HG03439 (cell line): Measurements from ENCODE around the gene ZCRB1.
"Not testable (repeated sequence)": the region's sequence is repeated elsewhere in the genome, so short reads cannot be mapped to it uniquely, and the experiment has no call there.

Experiments
- ATAC-seq: cut with Tn5 transposase; IDR thresholded peaks from one replicate; pipeline ENCODE4 v1.9.1; 2021; ENCODE audit warnings: mild to moderate bottlenecking, moderate library complexity; ENCODE audit not compliant: unreplicated experiment

ZCRB1 gene, protein sequence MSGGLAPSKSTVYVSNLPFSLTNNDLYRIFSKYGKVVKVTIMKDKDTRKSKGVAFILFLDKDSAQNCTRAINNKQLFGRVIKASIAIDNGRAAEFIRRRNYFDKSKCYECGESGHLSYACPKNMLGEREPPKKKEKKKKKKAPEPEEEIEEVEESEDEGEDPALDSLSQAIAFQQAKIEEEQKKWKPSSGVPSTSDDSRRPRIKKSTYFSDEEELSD

DNA sequence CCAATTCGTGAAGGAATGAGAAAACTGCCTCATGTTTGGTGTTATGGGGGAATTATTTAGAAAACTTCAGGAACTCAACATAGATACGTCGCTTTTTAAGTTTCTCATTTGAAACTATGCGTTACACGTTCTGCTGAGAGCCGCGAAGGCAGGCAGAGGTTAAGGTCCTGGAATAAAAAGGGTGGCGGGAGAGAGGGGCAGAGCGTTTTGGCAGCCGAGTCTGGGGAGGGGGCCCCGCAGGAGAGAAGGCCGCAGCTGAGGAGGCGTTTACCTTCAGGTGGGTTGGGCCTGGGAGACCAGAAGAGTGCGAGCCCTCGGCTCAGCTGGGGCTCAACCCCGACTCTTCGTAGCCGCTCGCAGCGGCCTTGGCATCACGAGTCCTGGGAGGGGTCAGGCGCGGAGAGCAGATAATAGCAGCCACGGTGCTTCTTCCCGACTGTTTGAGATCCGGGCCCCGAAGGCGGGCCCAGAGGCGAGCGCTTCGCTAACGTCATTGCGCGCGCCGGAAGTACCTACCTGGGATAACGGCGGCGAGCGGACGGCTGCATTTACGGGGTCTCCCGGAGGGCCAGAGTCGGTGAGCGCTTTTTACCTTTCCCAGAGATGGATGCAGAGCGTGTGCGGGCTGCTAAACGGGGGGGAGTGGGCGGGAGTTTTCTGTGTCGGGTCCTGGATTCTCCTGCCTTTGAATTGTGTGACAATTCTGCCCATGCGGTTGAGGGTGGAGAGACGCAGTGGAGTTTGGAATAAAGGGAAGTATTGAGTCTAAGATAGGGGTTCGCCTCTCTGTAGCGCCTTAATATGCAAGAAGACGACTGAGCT is at the start of gene ZCRB1, which contains the start of gene PPHLN1:
Gene ZCRB1 (minus strand): TSS at position 442 of the 822 bp plus-strand sequence. CDS start 1,992 bp downstream, outside the sequence.
Gene PPHLN1 (plus strand): TSS at position 515 of the 822 bp plus-strand sequence. CDS start 9,736 bp downstream, outside the sequence.
- ATAC-seq: peak; percentile 90

DNA sequence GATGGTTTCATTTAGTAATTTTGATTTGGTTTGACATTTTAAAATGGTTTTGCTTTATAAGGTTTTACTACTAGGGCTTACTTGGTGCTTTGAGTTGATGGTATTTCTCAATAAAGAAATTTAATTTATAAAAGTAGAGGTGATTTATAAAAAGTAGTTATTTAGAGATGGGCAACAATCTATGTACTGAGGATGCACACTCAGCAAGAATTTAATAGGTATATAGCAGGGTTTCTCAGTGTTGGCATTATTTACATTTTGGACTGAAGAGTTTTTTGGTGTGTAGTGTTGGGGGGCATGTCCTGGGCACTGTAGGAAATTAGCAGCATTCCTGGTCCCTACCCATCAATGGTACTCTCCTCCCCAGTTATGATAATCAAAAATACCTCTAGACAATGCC is 47.8 kb upstream of the ZCRB1 start:
- peak; percentile 6 for ATAC-seq

DNA sequence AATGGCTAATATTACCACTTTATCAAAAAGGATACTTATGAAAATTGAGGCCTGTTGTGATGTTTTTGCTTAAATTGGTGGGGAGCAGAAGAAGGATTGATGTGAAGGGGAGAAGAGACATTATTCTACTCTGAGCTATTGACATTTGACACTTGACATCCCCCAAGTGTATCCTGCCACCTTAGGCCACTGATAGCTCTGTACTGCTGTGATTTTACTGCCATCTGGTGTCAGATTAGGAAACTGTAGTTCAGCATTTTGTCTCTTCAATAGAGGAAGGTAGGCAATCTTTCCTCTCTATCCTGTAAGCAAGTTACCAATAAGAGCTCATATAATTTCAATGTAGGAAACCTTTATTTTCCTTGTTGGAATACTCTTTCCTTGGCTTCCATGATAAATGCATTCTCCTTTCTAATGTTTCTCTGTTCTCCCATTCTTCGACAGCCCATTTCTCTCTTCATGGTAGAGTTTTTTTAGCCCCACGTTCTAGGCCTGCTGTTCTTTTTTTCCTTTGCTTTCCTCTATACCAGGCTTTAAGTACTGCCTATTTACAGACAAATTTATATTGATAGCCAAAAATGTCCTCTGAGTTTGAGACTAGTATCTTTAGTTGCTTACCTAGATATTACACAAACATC is 46.4 kb upstream of the ZCRB1 start:
- ATAC-seq: peak; percentile 71

DNA sequence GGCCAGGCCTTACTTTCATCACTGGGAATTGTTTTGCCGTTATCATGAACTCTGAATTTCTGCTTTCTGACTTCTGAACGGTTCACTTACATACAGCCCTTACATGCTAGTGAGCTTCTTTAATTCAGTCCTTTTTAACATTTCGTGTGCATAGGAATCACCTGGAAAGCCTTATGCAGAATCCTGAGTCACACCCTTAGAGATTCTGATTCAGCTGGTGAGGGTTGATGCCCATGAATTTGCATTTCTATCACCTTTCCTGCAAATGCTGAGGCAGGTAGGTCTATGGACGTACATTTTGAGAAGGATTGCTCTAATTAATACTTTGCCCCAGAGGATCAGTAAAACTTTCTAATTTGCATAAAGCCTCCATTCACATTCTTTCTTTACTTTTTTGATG is 44.1 kb upstream of the ZCRB1 start:
- no peak for ATAC-seq

DNA sequence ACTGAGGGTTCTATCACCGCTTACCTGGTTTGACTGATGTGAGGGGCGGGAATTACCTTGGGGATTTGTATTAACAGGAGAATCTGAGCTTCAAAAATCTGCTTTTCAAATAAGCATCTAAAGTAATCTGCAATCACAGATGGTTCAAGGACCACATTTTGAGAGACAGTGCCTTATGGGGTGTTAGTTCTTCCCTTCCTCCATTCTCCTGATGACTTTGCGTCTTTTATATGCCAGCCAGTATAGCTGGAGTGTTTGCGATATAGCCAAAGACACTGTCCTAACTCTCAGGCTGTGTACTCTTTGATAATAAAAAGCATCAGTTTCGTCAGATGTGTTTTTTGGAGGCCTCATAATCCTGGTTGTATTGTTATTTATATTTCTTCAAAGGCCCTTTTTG is 39.6 kb upstream of the ZCRB1 start:
- ATAC-seq: no peak

DNA sequence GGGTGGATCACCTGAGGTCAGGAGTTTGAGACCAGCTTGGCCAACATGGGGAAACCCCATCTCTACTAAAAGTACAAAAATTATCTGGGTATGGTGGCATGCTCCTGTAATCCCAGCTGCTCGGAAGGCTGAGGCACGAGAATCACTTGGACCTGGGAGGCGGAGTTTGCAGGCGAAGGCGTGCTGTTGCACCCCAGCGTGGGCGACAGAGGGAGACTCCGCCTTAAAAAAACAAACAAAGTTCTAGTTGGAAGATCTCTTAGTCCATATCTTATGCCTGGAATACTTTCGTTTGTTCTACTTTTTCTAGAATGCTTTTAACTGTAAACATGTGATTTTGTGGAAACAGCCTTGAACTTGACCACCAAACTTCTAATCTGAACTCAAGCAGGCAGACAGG is 38.8 kb upstream of the ZCRB1 start:
- ATAC-seq: no peak

DNA sequence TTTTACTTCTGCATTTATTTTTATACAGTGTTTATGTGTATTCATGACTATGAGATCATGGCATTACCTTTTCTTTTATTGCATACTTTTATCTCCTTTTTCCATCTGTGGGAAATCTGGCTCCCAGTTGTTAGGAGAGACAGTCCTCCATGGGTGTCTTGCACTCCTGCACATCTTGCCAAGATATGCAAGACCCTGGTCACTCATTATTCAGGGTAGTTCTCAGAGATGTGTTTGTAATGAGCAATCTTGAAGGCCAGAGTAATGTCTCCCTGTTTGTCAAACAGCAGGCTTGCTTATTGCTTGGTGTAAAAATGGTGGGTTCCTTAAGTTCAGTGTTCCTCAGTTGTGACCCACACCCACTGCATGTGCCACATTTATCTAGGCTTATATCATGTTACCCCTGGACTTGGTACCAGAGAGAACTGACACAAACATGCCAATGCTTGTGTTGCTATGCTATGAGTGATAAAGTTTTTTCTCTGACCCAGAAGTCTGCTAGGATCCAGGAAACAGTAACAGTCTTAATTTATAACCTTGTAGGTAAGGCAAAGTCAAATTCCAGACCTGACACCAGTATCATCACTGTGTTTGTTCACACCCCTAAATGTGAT is 36.9 kb upstream of the ZCRB1 start:
- ATAC-seq: no peak

DNA sequence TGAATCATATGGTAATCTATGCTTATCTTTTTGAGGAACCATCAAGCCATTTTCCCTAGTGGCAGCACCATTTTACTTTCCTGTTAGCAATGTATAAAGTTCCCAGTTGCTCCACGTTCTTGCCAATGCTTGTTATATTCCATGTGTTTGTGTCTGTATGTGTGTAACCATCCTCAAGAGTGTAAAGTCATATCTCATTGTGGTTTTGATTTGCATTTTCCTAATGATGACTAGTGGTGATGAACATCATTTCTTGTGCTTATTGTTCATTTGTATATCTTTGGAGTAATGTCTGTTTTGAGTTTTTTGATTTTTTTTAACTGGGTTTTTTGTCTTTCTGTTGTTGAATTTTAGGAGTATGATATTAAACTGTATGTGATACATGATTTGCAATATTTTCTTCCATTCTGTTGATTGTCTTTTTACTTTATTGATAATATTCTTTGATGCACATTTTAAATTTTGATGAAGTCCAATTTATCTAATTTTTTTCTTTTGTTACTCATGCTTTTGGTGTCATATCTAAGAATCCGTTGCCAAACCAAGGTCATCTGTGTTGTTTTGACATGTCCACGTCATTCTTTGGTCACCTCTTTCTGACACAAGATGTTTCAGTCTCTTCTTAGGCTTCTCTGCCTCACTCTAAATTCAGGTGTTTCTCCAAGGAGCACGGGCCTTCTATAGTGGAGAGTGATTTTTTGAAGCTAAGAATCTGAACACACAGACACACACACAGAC is 36.2 kb upstream of the ZCRB1 start:
- no peak for ATAC-seq

DNA sequence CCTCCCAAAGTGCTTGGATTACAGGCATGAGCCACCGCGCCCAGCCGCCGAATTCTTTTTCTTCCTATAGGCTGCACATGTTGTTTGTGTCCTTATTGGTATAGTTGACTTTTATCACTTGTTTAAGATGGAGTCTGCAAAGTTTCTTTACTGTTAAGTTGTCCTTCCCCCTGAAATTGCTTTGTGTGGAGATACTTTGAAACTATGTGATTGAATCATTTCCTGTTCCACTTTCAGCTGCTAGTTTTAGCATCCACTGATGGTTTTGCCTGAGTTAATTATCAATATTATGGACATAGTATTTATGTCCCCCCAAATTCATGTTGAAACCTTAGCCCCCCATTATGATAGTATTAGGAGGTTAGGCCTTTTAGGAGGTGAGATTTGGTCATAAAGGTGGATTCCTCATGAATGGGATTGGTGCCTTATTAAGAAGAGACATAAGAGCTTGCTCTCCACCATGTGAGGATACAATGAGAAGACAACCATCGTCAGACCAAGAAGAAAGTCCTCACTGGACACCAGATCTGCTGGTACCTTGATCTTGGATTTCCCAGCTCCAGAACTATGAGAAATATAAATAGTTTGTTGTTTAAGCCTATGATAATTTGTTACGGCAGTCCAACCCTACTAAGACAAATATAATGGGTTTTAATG is 35.0 kb upstream of the ZCRB1 start:
- ATAC-seq: peak; percentile 49

DNA sequence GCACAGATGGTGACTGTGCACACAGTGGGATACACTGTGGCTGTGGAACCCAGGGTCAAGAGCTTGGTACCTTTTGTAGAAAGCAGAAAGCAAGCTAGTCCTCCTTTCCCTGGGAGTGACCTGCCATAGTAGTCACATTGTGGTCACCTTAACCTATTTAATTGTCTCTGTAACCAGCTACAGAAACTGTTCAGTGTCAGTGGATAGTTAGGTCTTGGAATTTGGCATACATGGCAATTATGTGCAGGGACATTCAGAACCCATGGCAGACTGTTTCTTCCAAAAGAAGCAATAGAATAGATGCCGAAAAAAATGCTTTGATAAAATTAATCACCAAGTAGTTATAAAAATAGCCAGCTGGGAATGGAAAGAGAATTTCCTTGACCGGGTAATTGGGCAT is 30.4 kb upstream of the ZCRB1 start:
- no peak for ATAC-seq

DNA sequence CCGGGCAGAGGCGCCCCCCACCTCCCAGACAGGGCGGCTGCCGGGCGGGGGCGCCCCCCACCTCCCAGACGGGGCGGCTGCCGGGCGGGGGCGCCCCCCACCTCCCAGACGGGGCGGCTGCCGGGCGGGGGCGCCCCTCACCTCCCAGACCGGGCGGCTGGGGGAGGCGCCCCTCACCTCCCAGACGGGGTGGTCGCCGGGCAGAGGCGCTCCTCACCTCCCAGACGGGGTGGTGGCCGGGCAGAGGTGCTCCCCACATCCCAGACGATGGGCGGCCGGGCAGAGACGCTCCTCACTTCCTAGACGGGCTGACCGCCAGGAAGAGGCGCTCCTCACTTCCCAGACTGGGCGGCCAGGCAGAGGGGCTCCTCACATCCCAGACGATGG is 24.1 kb upstream of the ZCRB1 start:
- not testable (repeated sequence) for ATAC-seq

DNA sequence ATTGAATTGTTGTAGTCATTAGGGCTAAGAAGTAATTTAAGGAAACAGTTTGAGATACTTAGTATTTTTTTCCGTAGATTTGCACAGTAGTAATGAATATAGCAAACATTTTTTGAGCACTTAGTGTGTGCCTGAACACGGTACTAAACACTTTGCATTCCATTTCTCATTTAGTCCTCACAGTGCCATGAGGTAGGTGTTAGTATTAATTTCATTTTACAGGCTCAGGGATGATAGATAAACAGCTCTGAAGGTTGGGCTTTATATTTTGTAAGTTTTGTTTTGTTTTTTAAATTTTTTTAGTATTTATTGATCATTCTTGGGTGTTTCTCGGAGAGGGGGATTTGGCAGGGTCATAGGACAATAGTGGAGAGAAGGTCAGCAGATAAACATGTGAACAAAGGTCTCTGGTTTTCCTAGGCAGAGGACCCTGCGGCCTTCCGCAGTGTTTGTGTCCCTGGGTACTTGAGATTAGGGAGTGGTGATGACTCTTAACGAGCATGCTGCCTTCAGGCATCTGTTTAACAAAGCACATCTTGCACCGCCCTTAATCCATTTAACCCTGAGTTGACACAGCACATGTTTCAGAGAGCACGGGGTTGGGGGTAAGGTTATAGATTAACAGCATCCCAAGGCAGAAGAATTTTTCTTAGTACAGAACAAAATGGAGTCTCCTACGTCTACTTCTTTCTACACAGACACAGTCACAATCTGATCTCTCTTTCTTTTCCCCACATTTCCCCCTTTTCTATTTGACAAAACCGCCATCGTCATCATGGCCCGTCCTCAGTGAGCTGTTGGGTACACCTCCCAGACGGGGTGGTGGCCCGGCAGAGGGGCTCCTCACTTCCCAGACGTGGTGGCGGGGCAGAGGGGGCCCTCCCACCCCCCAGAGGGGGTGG is 23.5 kb upstream of the ZCRB1 start:
- ATAC-seq: not testable (repeated sequence)

DNA sequence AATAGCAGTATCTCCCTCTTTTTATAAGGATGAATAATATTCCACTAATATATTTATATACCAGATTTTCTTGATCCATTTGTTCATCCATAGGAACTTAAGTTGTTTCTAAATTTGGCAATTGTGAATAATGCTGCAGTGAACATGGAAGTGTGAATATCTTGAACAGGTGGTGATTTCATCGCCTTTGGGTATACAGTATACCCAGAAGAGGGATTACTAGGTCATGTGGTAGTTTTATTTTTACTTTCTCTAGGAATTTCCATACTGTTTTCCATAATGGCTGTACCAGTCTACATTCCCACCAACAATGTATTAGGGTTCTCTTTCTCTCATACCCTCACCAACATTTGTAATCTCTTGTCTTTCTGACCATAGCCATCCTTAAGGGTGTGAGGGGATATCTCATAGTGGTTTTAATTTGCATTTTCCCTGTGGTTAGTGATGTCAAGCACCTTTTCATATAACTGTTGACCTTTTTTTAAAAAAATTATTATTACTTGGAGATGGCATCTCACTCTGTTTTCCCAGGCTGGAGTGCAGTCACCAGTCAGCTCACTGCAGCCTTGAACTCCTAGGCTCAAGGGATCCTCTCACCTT is 20.6 kb upstream of the ZCRB1 start:
- no peak for ATAC-seq

DNA sequence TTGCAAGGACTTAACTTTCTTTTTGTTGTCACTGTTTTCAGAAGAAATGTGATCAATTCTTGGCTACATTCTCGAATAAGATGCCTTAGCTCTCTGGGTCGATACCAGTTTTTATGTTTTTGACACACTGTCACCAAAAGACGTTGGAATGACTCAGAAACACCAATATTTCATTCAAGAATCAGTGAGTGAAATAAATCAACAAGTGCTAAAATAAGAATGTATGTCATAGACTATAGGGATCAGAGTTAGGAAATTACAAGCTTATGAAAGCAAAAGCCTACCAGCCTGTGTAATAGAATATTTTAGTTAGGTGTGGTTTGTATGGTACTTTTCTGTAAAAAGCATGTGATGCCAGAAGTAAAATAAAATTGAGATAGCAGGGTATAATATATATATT is 17.8 kb upstream of the ZCRB1 start:
- no peak for ATAC-seq

DNA sequence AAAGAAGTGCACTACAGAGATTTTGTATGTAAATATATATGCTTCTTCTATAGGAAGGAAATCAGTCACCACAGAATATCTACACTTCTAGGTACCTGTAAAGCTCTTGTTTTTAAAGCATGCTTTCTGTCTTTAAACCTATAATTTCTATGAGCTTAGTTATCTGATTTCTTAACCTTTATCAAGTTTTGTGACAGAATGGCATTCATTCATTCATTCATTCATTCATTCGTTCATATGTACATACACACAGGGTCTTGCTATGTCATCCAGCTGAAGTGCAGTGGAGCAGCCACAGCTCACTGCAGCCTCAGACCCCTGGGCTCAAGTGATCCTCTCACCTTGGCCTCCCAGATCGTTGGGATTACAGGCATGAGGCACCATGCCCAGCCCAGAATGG is 16.1 kb upstream of the ZCRB1 start:
- ATAC-seq: no peak

DNA sequence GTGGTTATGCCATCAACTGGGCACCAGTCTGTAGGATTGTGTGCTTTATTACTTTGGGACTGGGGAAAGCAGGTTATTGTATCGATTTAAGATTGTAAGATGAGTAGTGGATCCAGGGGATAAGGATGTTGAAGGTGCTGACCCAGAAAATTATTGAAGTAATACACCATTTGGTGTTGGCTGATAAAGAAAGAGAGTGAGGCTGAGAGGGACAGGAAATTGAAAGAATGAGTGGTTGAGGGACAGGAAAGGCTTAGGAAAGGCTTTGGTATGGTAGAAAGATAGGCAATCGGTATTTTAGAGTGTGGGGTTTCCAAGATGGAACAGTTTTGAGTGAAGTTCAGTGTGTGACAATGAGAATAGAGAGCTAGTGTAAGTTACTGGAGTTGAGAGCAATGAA is 12.4 kb upstream of the ZCRB1 start:
- ATAC-seq: no peak

DNA sequence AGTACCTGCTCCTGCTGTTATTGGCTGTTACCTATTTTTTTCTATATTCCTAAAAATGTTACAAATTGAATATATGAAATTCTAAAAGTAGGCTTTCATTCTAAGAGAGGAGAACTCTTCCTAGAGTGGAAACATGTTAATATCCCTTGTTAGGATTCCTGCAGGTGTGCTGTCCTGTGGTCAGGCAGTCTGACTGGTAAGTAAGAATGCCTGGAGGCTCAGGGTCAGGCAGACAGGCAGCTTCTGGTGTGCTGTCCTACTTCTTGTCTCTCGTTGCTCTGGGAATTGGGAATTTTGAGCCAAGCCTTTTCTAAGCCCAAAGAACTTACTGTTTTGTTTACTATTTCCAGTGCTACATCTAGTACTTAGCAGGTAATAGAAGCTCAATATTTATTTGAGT is 10.4 kb upstream of the ZCRB1 start:
- no peak for ATAC-seq

DNA sequence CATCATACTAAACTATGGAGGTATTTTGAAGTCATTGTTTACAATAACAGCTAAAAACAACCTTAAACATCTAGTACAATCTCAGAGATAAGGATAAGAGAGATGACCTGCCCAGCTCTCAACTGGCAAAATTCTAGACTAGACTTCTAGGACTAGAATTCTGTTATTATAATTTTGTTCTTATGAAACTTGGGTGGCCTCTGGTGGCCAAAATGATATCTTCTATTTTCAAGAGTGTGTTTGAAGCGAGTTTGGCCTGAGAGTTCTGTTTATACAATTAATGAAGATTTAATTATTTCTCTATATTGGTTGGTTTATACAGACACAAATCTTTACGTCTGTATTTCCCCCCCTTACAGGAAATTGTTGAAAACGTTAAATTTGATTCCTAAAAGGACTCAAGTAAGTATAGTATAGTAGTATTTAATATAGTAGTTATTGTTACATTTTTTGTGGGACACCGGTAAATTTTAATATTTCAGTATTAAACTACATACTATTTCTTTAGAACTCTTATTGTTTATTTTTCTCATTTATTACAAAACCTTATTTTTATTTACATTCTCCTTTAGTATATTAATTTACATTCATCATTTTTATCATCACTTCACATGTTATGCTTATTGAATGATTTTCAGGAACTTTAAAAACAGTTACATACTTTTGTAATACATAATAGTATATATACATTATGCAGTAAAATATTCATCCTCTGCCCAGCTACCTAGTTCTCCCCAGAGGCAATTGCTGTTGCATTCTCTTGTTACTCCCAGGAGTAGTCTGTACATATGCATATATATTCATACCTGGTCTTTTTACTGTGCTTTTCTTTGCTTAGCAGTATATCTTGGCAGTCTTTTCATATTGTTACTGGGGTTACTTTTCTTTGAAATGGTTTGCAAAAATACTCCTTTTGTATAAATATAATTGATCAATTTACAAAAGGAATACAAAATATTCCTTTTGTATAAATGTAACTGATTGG is 6.7 kb upstream of the ZCRB1 start:
- peak; percentile 74 for ATAC-seq
